B cell (primary cell): ENCODE data around the gene ISG15. TPM values are rescaled to one million over a fixed set of nuclear protein-coding genes. Genes with fewer than 3 reads are reported as not detected.

ENCODE experiments used
- ATAC-seq: fragments of 200-7000 bp; cut with Tn5 transposase; one replicate; pipeline ENCODE4 v1.10.0; 2021; ENCODE audit warnings: low read depth, mild to moderate bottlenecking, moderate number of reproducible peaks, moderate library complexity
- CTCF ChIA-PET: fragments of 350-600 bp; sonication (Branson Sonifier 250); formaldehyde crosslinking; loops from one replicate; lab custom pipeline; 2021; ENCODE audit warnings: antibody characterized with exemption, inconsistent platforms; lab: Charles Lee
- POLR2A ChIA-PET: fragments of 350-600 bp; sonication (Branson Sonifier 250); formaldehyde crosslinking; loops from one replicate; lab custom pipeline; 2021; ENCODE audit warnings: antibody characterized with exemption; lab: Charles Lee
- DNase-seq: peaks from one replicate; pipeline ENCODE4 v3.0.0; 2013
- H2AFZ ChIP-seq: 2 replicates; pipeline ENCODE4 v1.6.1; 2012; ENCODE audit warnings: mild to moderate bottlenecking, low read depth, low read length; ENCODE audit not compliant: insufficient read depth, poor library complexity, severe bottlenecking
- H3K27ac ChIP-seq, 2 donors: 1 replicate in 1 of 2; 2 replicates in 1 of 2; pipeline ENCODE4 v1.5.1; 2012 to 2013; ENCODE audit warnings: low read length in 2 of 2, mild to moderate bottlenecking in 2 of 2, moderate library complexity in 1 of 2
- H3K27me3 ChIP-seq, 4 experiments: fragments of 200-600 bp in 1 of 4; sonication (generic) in 1 of 4; replicated peaks in 1 of 4; 1 replicate in 2 of 4; 2 replicates in 2 of 4; pipeline versions ENCODE4 v1.6.1 to v1.7.0; 2013 to 2016; ENCODE audit warnings: low read length in 3 of 4, mild to moderate bottlenecking in 2 of 4, mixed read lengths in 1 of 4, moderate library complexity in 1 of 4; ENCODE audit not compliant: insufficient read depth in 4 of 4, control insufficient read depth in 3 of 4; ENCODE audit errors: control extremely low read depth in 1 of 4
- H3K36me3 ChIP-seq, 2 experiments: replicated peaks in 1 of 2; 1 replicate in 1 of 2; 2 replicates in 1 of 2; pipeline versions ENCODE4 v1.6.1 to v1.7.1; 2013; ENCODE audit warnings: low read length in 1 of 2; ENCODE audit not compliant: insufficient read depth in 2 of 2, control insufficient read depth in 1 of 2; ENCODE audit errors: control extremely low read depth in 1 of 2, extremely low read depth in 1 of 2
- H3K4me1 ChIP-seq, 2 donors: fragments of 200-600 bp in 1 of 2; sonication (generic) in 1 of 2; 1 replicate in 1 of 2; 2 replicates in 1 of 2; pipeline versions ENCODE4 v1.5.1 to v1.6.1; 2013 to 2017; ENCODE audit warnings: low read length in 2 of 2; ENCODE audit not compliant: control insufficient read depth in 2 of 2, insufficient read depth in 2 of 2
- H3K4me2 ChIP-seq: replicated peaks from 2 replicates; pipeline ENCODE3; 2012; ENCODE audit warnings: mild to moderate bottlenecking, low read depth, low read length; ENCODE audit not compliant: poor library complexity, severe bottlenecking
- H3K4me3 ChIP-seq, 5 experiments: fragments of 200-600 bp in 1 of 5; sonication (generic) in 1 of 5; 1 replicate in 3 of 5; 2 replicates in 2 of 5; pipeline versions ENCODE4 v1.5.1 to v1.7.0; 2011 to 2016; ENCODE audit warnings: low read length in 4 of 5, mild to moderate bottlenecking in 4 of 5, low read depth in 2 of 5, control low read depth in 1 of 5, moderate library complexity in 1 of 5; ENCODE audit not compliant: insufficient read depth in 1 of 5; ENCODE audit errors: control extremely low read depth in 1 of 5, extremely low read depth in 1 of 5
- H3K79me2 ChIP-seq: fragments of 200-600 bp; sonication (generic); one replicate; pipeline ENCODE4 v1.6.0; 2016; ENCODE audit warnings: low read length; ENCODE audit not compliant: control insufficient read depth, insufficient read depth
- H3K9ac ChIP-seq: fragments of 200-600 bp; sonication (generic); 2 replicates; pipeline ENCODE4 v1.6.1; 2017; ENCODE audit warnings: mild to moderate bottlenecking, low read length, moderate library complexity
- H3K9me3 ChIP-seq, 3 donors: one replicate each; pipeline versions ENCODE4 v1.6.1 to v1.7.1; 2013; ENCODE audit warnings: low read length in 2 of 3; ENCODE audit not compliant: control insufficient read depth in 2 of 3, insufficient read depth in 1 of 3; ENCODE audit errors: control extremely low read depth in 1 of 3
- H4K20me1 ChIP-seq: 2 replicates; pipeline ENCODE4 v1.6.0; 2012; ENCODE audit warnings: mild to moderate bottlenecking, low read length; ENCODE audit not compliant: insufficient read depth, control insufficient read depth, poor library complexity, severe bottlenecking
- H3K27ac Mint-ChIP-seq: one replicate; pipeline ENCODE4 v1.8.0; 2021; ENCODE audit warnings: mixed read lengths
- H3K27me3 Mint-ChIP-seq: one replicate; pipeline ENCODE4 v1.8.0; 2021; ENCODE audit warnings: mixed read lengths
- H3K4me1 Mint-ChIP-seq: one replicate; pipeline ENCODE4 v1.8.0; 2021; ENCODE audit warnings: mixed read lengths
- H3K4me3 Mint-ChIP-seq: one replicate; pipeline ENCODE4 v1.8.0; 2021; ENCODE audit warnings: mixed read lengths
- H3K9me3 Mint-ChIP-seq: one replicate; pipeline ENCODE4 v1.8.0; 2022; ENCODE audit warnings: mixed read lengths; ENCODE audit not compliant: insufficient read depth
- EZH2 ChIP-seq: IDR thresholded peaks from 2 replicates; pipeline ENCODE4 v1.6.1; 2012; ENCODE audit warnings: borderline replicate concordance, low read depth, mild to moderate bottlenecking, moderate library complexity, low read length; ENCODE audit not compliant: insufficient read depth, poor library complexity, severe bottlenecking
- WGBS: methylation state at CpG from one replicate; pipeline ENCODE4 v1.1.5; 2013; ENCODE audit warnings: missing lambda C conversion rate; ENCODE audit not compliant: insufficient coverage; 5-methylcytosine and 5-hydroxymethylcytosine counted together
- intact Hi-C: fragments of 100-400 bp; cut with micrococcal nuclease; formaldehyde crosslinking; loops from one replicate; pipeline ENCODE4 v1.10.0; 2022
- polyA plus RNA-seq: library from polyadenylated mRNA; depleted of rRNA; stranded (reverse); fragments of >200 nt; gene quantifications from 2 replicates; pipeline ENCODE4 v1.2.3, GENCODE V29; 2012
- total RNA-seq, 2 donors: library from RNA; stranded (reverse); fragments of 120-200 nt in 1 of 2; gene quantifications; 1 replicate in 1 of 2; 2 replicates in 1 of 2; pipeline versions ENCODE4 v1.2.3 to v1.2.4, GENCODE V29; 2013 to 2022
- TF ChIP-seq, protein P1 (sequence below): fragments of 200-600 bp; IDR thresholded peaks from one replicate; pipeline ENCODE4 v1.8.0; 2022; ENCODE audit warnings: antibody characterized with exemption, mild to moderate bottlenecking

ISG15 gene
- total and polyA plus RNA-seq, 2 donors (not counting 1 experiment from before 2014, with no cell fraction given), result 28.3 to 91.4 TPM

DNA sequence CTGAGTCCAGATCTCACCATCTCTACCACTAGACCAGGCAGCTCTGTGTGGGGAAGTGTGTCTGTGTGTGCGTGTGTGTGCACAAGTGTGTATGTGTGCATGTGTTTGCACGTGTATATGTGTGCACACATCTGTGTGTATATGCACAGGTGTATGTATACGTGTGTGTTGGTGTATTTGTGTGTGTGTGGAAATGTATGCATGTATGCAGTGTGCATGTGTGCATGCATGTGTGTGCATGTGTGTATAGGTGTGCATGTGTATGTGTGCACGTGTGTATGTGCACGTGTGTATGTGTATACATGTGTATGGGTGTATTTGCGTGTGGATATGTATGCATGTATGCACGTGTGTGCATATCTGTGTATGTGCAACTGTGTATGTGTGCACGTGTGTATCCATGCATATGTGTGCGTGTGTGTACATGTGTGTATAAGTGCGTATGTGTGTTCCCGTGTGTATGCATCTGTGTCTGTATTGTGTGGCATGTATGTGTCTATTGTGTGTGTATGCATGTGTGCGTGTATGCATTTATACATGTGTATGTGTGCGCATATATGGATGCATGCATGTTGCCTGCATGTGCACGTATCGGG, 43.9 kb upstream of the ISG15 start:
- H3K4me1 ChIP-seq, result peaks cover 13 to 16% of the 10 kb centered on the region in 2 donors
- Mint-ChIP-seq H3K4me3 (peak overlapping the region; percentile 26), H3K27me3 (peaks cover 17% of the 10 kb centered on the region), H3K27ac (peak overlapping the region; percentile 53), H3K9me3 (no peaks in the 10 kb centered on the region), H3K4me1 (peaks cover 4% of the 10 kb centered on the region)
- intact Hi-C loops, result no loop called here
- no peak overlapping the region for H3K4me3 ChIP-seq
- H4K20me1 ChIP-seq, result no peaks in the 10 kb centered on the region
- TF ChIP-seq, protein P1, sequence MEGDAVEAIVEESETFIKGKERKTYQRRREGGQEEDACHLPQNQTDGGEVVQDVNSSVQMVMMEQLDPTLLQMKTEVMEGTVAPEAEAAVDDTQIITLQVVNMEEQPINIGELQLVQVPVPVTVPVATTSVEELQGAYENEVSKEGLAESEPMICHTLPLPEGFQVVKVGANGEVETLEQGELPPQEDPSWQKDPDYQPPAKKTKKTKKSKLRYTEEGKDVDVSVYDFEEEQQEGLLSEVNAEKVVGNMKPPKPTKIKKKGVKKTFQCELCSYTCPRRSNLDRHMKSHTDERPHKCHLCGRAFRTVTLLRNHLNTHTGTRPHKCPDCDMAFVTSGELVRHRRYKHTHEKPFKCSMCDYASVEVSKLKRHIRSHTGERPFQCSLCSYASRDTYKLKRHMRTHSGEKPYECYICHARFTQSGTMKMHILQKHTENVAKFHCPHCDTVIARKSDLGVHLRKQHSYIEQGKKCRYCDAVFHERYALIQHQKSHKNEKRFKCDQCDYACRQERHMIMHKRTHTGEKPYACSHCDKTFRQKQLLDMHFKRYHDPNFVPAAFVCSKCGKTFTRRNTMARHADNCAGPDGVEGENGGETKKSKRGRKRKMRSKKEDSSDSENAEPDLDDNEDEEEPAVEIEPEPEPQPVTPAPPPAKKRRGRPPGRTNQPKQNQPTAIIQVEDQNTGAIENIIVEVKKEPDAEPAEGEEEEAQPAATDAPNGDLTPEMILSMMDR, result no peak
- no peak for TF ChIP-seq EZH2
- 90% methylated on average over 15 of the region's 15 CpGs for WGBS
- H3K4me2 ChIP-seq, result no peak overlapping the region
- ATAC-seq (no peak), DNase-seq (no peak)
- no peaks in the 10 kb centered on the region for H3K79me2 ChIP-seq
- peaks cover 0 to 6% (median 0%) of the 10 kb centered on the region in 3 donors for H3K9me3 ChIP-seq
- no peak overlapping the region for H3K9ac ChIP-seq
- no peaks in the 10 kb centered on the region for H3K36me3 ChIP-seq
- peaks cover 0 to 64% (median 17%) of the 10 kb centered on the region in 4 experiments for H3K27me3 ChIP-seq
- ChIA-PET POLR2A (no interaction called here), CTCF (no interaction called here)
- H2AFZ ChIP-seq, result no peak overlapping the region
- no peak overlapping the region for H3K27ac ChIP-seq

DNA sequence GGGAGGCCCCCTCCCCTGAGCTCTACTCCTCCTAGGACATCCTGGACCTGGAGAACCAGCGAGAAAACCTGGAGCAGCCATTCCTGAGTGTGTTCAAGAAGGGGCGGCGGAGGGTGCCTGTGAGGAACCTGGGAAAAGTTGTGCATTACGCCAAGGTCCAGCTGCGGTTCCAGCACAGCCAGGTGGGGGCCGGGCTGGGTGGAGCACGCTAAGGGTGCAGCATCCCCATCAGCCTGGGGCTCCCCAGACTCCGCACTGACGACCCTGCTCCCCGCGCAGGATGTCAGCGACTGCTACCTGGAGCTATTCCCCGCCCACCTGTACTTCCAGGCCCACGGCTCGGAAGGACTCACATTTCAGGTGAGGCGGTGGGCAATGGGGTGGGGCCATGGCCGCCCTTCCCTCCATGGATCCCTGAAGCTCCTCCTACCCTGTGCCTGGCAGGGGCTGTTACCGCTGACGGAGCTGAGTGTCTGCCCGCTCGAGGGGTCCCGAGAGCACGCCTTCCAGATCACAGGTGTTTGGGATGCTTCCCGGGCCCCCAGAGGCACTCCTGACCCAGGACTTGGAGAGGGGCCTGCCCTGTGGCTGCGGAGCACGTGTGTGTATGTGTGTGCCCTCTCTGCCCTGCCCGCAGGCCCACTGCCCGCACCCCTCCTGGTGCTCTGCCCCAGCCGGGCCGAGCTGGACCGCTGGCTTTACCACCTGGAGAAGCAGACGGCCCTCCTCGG, 42.9 kb upstream of the ISG15 start:
- TF ChIP-seq, protein P1, result no peak
- no peak for TF ChIP-seq EZH2
- H3K4me1 Mint-ChIP-seq, result peaks cover 4% of the 10 kb centered on the region
- H4K20me1 ChIP-seq, result no peaks in the 10 kb centered on the region
- H3K4me3 Mint-ChIP-seq, result no peak overlapping the region
- ATAC-seq (no peak), DNase-seq (no peak)
- H3K79me2 ChIP-seq, result no peaks in the 10 kb centered on the region
- no peaks in the 10 kb centered on the region for H3K9me3 Mint-ChIP-seq
- intact Hi-C loops, result no loop called here
- H3K4me2 ChIP-seq, result no peak overlapping the region
- peaks cover 0 to 8% (median 0%) of the 10 kb centered on the region in 3 donors for H3K9me3 ChIP-seq
- POLR2A ChIA-PET, result no interaction called here
- H3K4me3 ChIP-seq, result no peak overlapping the region
- no peaks in the 10 kb centered on the region for H3K36me3 ChIP-seq
- H3K4me1 ChIP-seq, result peaks cover 13 to 16% of the 10 kb centered on the region in 2 donors
- CTCF ChIA-PET, result no interaction called here
- peaks cover 0 to 69% (median 18%) of the 10 kb centered on the region in 4 experiments for H3K27me3 ChIP-seq
- H3K27me3 Mint-ChIP-seq, result peaks cover 24% of the 10 kb centered on the region
- H3K27ac ChIP-seq, result no peak overlapping the region
- H3K27ac Mint-ChIP-seq, result no peak overlapping the region
- no peak overlapping the region for H3K9ac ChIP-seq
- 31% methylated on average over 32 of the region's 33 CpGs for WGBS
- no peak overlapping the region for H2AFZ ChIP-seq
